Osteocyte (in vitro differentiated cells): ENCODE measurements around the gene PTPA. TPM values are rescaled to one million over a fixed set of nuclear protein-coding genes. Genes with fewer than 3 reads are reported as not detected.

Experiments
- DNase-seq: peaks from one replicate; pipeline ENCODE4 v3.0.0; 2021; ENCODE audit warnings: mixed read lengths; ENCODE audit not compliant: unreplicated experiment; ENCODE audit errors: extremely low spot score
- H3K27ac Mint-ChIP-seq: one replicate; pipeline ENCODE4 v1.8.0; 2021; ENCODE audit warnings: mild to moderate bottlenecking, mixed read lengths; ENCODE audit not compliant: unreplicated experiment
- H3K27me3 Mint-ChIP-seq: one replicate; pipeline ENCODE4 v1.8.0; 2021; ENCODE audit warnings: mixed read lengths; ENCODE audit not compliant: unreplicated experiment
- H3K36me3 Mint-ChIP-seq: one replicate; pipeline ENCODE4 v1.8.0; 2021; ENCODE audit warnings: mixed read lengths; ENCODE audit not compliant: unreplicated experiment
- H3K4me1 Mint-ChIP-seq: one replicate; pipeline ENCODE4 v1.8.0; 2021; ENCODE audit warnings: mixed read lengths; ENCODE audit not compliant: unreplicated experiment
- H3K4me3 Mint-ChIP-seq: one replicate; pipeline ENCODE4 v1.8.0; 2021; ENCODE audit warnings: mild to moderate bottlenecking, moderate library complexity, mixed read lengths; ENCODE audit not compliant: unreplicated experiment
- H3K9me3 Mint-ChIP-seq: one replicate; pipeline ENCODE4 v1.8.0; 2021; ENCODE audit warnings: mixed read lengths; ENCODE audit not compliant: unreplicated experiment
- total RNA-seq: library from RNA; stranded (reverse); gene quantifications from 2 replicates; pipeline ENCODE4 v1.2.1, GENCODE V29; 2021
- TF ChIP-seq, protein P1 (sequence below): fragments of 200-600 bp; sonication (generic); IDR thresholded peaks from 2 replicates; pipeline ENCODE4 v1.5.0; 2021; ENCODE audit warnings: antibody characterized with exemption, mild to moderate bottlenecking, moderate library complexity

Gene PTPA
- total RNA-seq, 1 donor from 2014 or later, result 140 TPM

DNA sequence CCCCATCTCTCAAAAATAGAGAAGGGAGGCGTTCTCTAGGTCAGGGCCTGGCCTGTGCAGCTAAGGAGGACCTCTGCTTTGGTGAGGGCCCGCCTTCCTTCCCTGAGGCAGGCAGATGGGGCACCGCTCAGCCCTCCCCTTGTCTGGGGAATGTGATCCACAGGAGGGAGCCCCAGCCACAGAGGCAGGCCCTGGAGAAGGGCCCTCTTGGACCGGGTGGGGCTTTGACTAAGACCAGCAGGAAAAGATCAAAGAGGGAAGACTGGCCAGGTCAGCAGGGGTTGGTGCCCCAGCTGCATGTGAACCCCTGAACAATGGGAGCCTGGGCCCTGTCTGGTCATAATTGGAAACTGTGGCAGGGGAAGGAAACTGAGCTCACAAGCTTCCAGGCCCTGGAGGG, 21.9 kb downstream of the PTPA start:
- no peak for DNase-seq
- H3K9me3 Mint-ChIP-seq, result no peaks in the 10 kb centered on the region
- peaks cover 22% of the 10 kb centered on the region for H3K36me3 Mint-ChIP-seq
- H3K4me3 Mint-ChIP-seq, result no peak overlapping the region
- H3K4me1 Mint-ChIP-seq, result peaks cover 27% of the 10 kb centered on the region
- no peaks in the 10 kb centered on the region for H3K27me3 Mint-ChIP-seq
- peak overlapping the region; percentile 31 for H3K27ac Mint-ChIP-seq
- TF ChIP-seq, protein P1, sequence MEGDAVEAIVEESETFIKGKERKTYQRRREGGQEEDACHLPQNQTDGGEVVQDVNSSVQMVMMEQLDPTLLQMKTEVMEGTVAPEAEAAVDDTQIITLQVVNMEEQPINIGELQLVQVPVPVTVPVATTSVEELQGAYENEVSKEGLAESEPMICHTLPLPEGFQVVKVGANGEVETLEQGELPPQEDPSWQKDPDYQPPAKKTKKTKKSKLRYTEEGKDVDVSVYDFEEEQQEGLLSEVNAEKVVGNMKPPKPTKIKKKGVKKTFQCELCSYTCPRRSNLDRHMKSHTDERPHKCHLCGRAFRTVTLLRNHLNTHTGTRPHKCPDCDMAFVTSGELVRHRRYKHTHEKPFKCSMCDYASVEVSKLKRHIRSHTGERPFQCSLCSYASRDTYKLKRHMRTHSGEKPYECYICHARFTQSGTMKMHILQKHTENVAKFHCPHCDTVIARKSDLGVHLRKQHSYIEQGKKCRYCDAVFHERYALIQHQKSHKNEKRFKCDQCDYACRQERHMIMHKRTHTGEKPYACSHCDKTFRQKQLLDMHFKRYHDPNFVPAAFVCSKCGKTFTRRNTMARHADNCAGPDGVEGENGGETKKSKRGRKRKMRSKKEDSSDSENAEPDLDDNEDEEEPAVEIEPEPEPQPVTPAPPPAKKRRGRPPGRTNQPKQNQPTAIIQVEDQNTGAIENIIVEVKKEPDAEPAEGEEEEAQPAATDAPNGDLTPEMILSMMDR, result no peak

DNA sequence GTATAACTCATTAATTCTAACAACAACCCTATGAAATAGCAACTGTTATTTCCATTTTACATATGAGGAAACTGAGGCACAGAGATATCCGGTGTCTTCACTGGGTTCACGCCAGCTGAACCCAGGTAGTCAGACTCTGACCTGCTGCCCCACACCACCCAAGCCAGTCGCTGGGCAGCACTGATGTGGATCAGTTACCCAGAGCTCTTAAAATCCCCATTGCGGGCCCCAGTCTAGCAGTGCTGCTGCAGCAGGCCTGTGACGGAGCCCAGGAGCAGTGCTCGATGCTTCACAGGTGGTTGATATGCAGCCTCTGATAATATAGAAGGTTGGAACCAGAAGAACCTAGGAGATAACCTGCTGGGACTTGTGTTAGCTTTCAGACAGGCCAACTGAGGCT, 24.3 kb downstream of the PTPA start:
- TF ChIP-seq, protein P1, result no peak
- no peak for DNase-seq
- Mint-ChIP-seq H3K36me3 (peaks cover 18% of the 10 kb centered on the region), H3K27ac (no peak overlapping the region), H3K4me3 (no peak overlapping the region), H3K9me3 (no peaks in the 10 kb centered on the region), H3K4me1 (peaks cover 49% of the 10 kb centered on the region), H3K27me3 (no peaks in the 10 kb centered on the region)

DNA sequence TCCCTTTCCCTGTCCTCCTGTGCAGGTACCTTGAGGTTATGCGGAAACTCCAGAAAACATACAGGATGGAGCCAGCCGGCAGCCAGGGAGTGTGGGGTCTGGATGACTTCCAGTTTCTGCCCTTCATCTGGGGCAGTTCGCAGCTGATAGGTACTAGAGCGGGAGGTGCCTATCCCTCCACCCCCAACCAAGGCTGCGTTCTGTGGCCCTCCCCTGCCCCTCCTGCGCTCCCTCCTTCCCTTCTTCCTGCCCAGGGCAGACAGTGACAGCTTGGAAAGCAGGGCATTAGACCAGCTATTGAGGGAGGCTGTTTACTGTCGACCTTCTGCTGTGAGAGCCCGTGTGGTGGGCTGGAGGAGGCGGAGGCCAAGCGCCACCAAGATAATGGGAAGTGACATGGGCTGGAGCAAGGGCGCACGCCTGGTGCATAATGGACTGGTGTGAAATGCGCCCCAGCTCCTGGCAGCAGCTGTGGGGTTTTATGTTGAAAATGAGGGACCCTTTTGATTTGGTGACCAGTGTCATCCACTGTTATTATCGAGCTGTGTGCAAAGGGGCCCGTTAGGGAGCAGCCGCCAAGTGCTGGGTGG, 25.3 kb downstream of the PTPA start:
- no peaks in the 10 kb centered on the region for H3K9me3 Mint-ChIP-seq
- peak overlapping the region; percentile 100 for H3K27ac Mint-ChIP-seq
- H3K27me3 Mint-ChIP-seq, result no peaks in the 10 kb centered on the region
- H3K4me1 Mint-ChIP-seq, result peaks cover 59% of the 10 kb centered on the region
- no peak for DNase-seq
- no peak overlapping the region for H3K4me3 Mint-ChIP-seq
- peaks cover 13% of the 10 kb centered on the region for H3K36me3 Mint-ChIP-seq
- TF ChIP-seq, protein P1, result no peak

GRCh38 chr9:129137292-129138143, 26.3 kb downstream of the PTPA start:
- H3K27ac Mint-ChIP-seq, result peak overlapping the region; percentile 100
- H3K9me3 Mint-ChIP-seq, result no peaks in the 10 kb centered on the region
- TF ChIP-seq, protein P1, result no peak
- H3K4me1 Mint-ChIP-seq, result peaks cover 63% of the 10 kb centered on the region
- no peak for DNase-seq
- H3K4me3 Mint-ChIP-seq, result no peak overlapping the region
- peaks cover 9% of the 10 kb centered on the region for H3K36me3 Mint-ChIP-seq
- H3K27me3 Mint-ChIP-seq, result no peaks in the 10 kb centered on the region

DNA sequence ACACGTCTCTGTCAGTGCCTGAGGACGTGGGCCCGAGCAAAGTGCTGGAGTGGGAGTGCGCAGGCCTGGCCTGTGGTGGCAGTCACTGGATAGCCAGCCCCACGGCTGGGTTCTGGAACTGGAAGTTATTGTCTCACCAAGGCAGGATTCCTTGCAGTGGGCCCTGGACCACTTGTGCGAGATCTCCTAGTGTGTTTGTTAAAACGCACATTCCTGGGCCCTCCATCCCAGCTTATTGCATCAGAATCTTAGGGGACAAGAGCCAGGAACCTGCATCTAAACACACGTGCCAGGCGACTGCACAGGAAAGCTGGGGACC, 26.9 kb downstream of the PTPA start:
- Mint-ChIP-seq H3K4me1 (peaks cover 65% of the 10 kb centered on the region), H3K27ac (peak overlapping the region; percentile 100), H3K9me3 (no peaks in the 10 kb centered on the region), H3K27me3 (no peaks in the 10 kb centered on the region), H3K4me3 (no peak overlapping the region), H3K36me3 (peaks cover 9% of the 10 kb centered on the region)
- TF ChIP-seq, protein P1, result no peak
- DNase-seq, result no peak
